Keratinocyte (primary cell): Measurements from ENCODE around the gene ABL1. TPM values are rescaled to one million over a fixed set of nuclear protein-coding genes. Genes with fewer than 3 reads are reported as not detected.
"Not testable (repeated sequence)": the region's sequence is repeated elsewhere in the genome, so short reads cannot be mapped to it uniquely, and the experiment has no call there.

Source experiments
- DNase-seq: peaks from one replicate; pipeline ENCODE4 v3.0.0-alpha.2; 2011; ENCODE audit warnings: low read depth, missing footprints, low spot score
- FAIRE-seq: peaks from 2 replicates; lab custom pipeline; 2011; peaks lifted over from hg19 to GRCh38; lab: Jason Lieb, UNC
- H2AFZ ChIP-seq: 2 replicates; pipeline ENCODE4 v1.6.0; 2012; ENCODE audit warnings: low read length, control low read depth, inconsistent platforms; ENCODE audit not compliant: control insufficient read depth
- H3K27ac ChIP-seq: 2 replicates; pipeline ENCODE4 v1.5.1; 2011; ENCODE audit warnings: low read length; ENCODE audit not compliant: control insufficient read depth, insufficient read depth
- H3K27me3 ChIP-seq: 3 replicates; pipeline ENCODE4 v1.6.0; 2011; ENCODE audit warnings: low read length; ENCODE audit not compliant: control insufficient read depth, insufficient read depth; ENCODE audit errors: extremely low read depth
- H3K36me3 ChIP-seq, 2 experiments: 2 replicates in 1 of 2; 3 replicates in 1 of 2; pipeline ENCODE4 v1.5.1; 2011; ENCODE audit warnings: low read length in 2 of 2, mild to moderate bottlenecking in 1 of 2; ENCODE audit not compliant: control insufficient read depth in 2 of 2, insufficient read depth in 2 of 2; ENCODE audit errors: extremely low read depth in 1 of 2
- H3K4me1 ChIP-seq: 3 replicates; pipeline ENCODE4 v1.5.1; 2011; ENCODE audit warnings: low read length; ENCODE audit not compliant: control insufficient read depth, insufficient read depth; ENCODE audit errors: extremely low read depth
- H3K4me2 ChIP-seq: 3 replicates; pipeline ENCODE4 v1.6.0; 2011; ENCODE audit warnings: low read depth, low read length; ENCODE audit not compliant: control insufficient read depth, insufficient read depth; ENCODE audit errors: extremely low read depth
- H3K4me3 ChIP-seq, 3 experiments: fragments of 200-600 bp in 1 of 3; sonication (generic) in 1 of 3; 2 replicates in 2 of 3; 3 replicates in 1 of 3; pipeline ENCODE4 v1.5.1; 2011 to 2016; ENCODE audit warnings: low read length in 3 of 3, mild to moderate bottlenecking in 3 of 3, control low read depth in 2 of 3, inconsistent platforms in 1 of 3, low read depth in 1 of 3, mixed read lengths in 1 of 3, mixed run types in 1 of 3, moderate library complexity in 1 of 3; ENCODE audit not compliant: control insufficient read depth in 2 of 3, insufficient read depth in 2 of 3; ENCODE audit errors: extremely low read depth in 1 of 3
- H3K79me2 ChIP-seq: 2 replicates; pipeline ENCODE4 v1.6.0; 2012; ENCODE audit warnings: low read length; ENCODE audit not compliant: control insufficient read depth, insufficient read depth
- H3K9ac ChIP-seq: 3 replicates; pipeline ENCODE4 v1.6.0; 2011; ENCODE audit warnings: low read length; ENCODE audit not compliant: control insufficient read depth, insufficient read depth; ENCODE audit errors: extremely low read depth
- H3K9me1 ChIP-seq: 3 replicates; pipeline ENCODE4 v1.6.0; 2011; ENCODE audit warnings: low read length; ENCODE audit not compliant: control insufficient read depth, insufficient read depth; ENCODE audit errors: extremely low read depth
- H3K9me3 ChIP-seq: 2 replicates; pipeline ENCODE4 v1.5.1; 2012; ENCODE audit warnings: low read depth, low read length; ENCODE audit not compliant: control insufficient read depth
- H4K20me1 ChIP-seq: 3 replicates; pipeline ENCODE4 v1.6.0; 2011; ENCODE audit warnings: low read length; ENCODE audit not compliant: control insufficient read depth, insufficient read depth; ENCODE audit errors: extremely low read depth
- CTCF ChIP-seq, 3 experiments: IDR thresholded peaks in 1 of 3; conservative IDR thresholded peaks in 1 of 3; optimal IDR thresholded peaks in 1 of 3; 2 replicates in 2 of 3; 3 replicates in 1 of 3; pipeline versions ENCODE3 to v1.5.1; 2011; ENCODE audit warnings: low read length in 3 of 3, mild to moderate bottlenecking in 3 of 3, moderate library complexity in 2 of 3, control low read depth in 1 of 3, inconsistent platforms in 1 of 3; ENCODE audit not compliant: insufficient read depth in 2 of 3; ENCODE audit errors: extremely low read depth in 1 of 3
- EZH2 ChIP-seq: IDR thresholded peaks from one replicate; pipeline ENCODE4 v1.6.1; 2012; ENCODE audit warnings: inconsistent platforms, mild to moderate bottlenecking, low read length, moderate library complexity
- dilution Hi-C: fragments of 300-500 bp; cut with MboI; formaldehyde crosslinking; loops from one replicate; pipeline ENCODE4 v1.7.0; 2020; ENCODE audit warnings: low sequenced_read_pairs; ENCODE audit not compliant: extremely low pct_ligation_motif_present
- polyA plus RNA-seq, 5 experiments: library from polyadenylated mRNA; depleted of rRNA in 3 of 5; stranded (reverse) in 3 of 5; stranded (forward) in 1 of 5; unstranded in 1 of 5; fragments of >200 nt; gene quantifications; 1 replicate in 1 of 5; 2 replicates in 3 of 5; 3 replicates in 1 of 5; pipeline versions ENCODE4 v1.2.1 to v1.2.3, GENCODE V29; 2011 to 2012; ENCODE audit warnings: missing spikeins in 2 of 5, low read depth in 1 of 5, low replicate concordance in 1 of 5

The ABL1 gene
- polyA plus RNA-seq, 1 donor (not counting 4 experiments of a cell fraction or from before 2014, with no cell fraction given): 17.0 TPM

GRCh38 chr9:130791303-130791894 lies 43.7 kb upstream of the ABL1 start:
- FAIRE-seq: no peak

GRCh38 chr9:130793589-130793988 lies 41.5 kb upstream of the ABL1 start:
- no peaks in the 10 kb centered on the region for H3K9me1 ChIP-seq
- H3K27ac ChIP-seq: no peak overlapping the region
- dilution Hi-C loops: no loop called here
- H3K9ac ChIP-seq: no peak overlapping the region
- H3K36me3 ChIP-seq: no peaks in the 10 kb centered on the region
- no peak overlapping the region for H3K4me3 ChIP-seq
- FAIRE-seq: no peak
- H3K79me2 ChIP-seq: peaks cover 8% of the 10 kb centered on the region
- TF ChIP-seq CTCF (optimal IDR thresholded peaks at IDR 0.05 in 1 of 3, IDR thresholded peaks at IDR 0.05 in 1 of 3, conservative IDR thresholded peaks at IDR 0.05 in 1 of 3; ENCODE audit: extremely low read depth in 1 of 3, insufficient read depth in 2 of 3, low read length in 3 of 3) (no peak), EZH2 (no peak)
- H3K4me1 ChIP-seq: no peaks in the 10 kb centered on the region
- H4K20me1 ChIP-seq: no peaks in the 10 kb centered on the region
- H2AFZ ChIP-seq: no peak overlapping the region
- no peaks in the 10 kb centered on the region for H3K27me3 ChIP-seq
- H3K4me2 ChIP-seq: no peak overlapping the region
- H3K9me3 ChIP-seq: peaks cover 2% of the 10 kb centered on the region
- DNase-seq: no peak

More at GRCh38 chr9:130791303-130791894, 43.7 kb upstream of the ABL1 start:
- Histone ChIP-seq H3K79me2 (peaks cover 16% of the 10 kb centered on the region), H3K27ac (no peak overlapping the region), H3K9ac (no peak overlapping the region), H3K36me3 (no peaks in the 10 kb centered on the region), H3K4me3 (no peak overlapping the region), H2AFZ (no peak overlapping the region), H4K20me1 (peaks cover 3% of the 10 kb centered on the region), H3K9me3 (peaks cover 2% of the 10 kb centered on the region), H3K27me3 (no peaks in the 10 kb centered on the region), H3K4me1 (no peaks in the 10 kb centered on the region), H3K4me2 (no peak overlapping the region), H3K9me1 (no peaks in the 10 kb centered on the region)
- dilution Hi-C loops: no loop called here
- TF ChIP-seq EZH2 (no peak), CTCF (optimal IDR thresholded peaks at IDR 0.05 in 1 of 3, IDR thresholded peaks at IDR 0.05 in 1 of 3, conservative IDR thresholded peaks at IDR 0.05 in 1 of 3; ENCODE audit: extremely low read depth in 1 of 3, insufficient read depth in 2 of 3, low read length in 3 of 3) (no peak)
- DNase-seq: no peak

GRCh38 chr9:130794021-130794420 lies 41.0 kb upstream of the ABL1 start:
- not testable (repeated sequence) for FAIRE-seq

GRCh38 chr9:130794423-130794822 lies 40.6 kb upstream of the ABL1 start:
- H3K79me2 ChIP-seq: peaks cover 10% of the 10 kb centered on the region
- DNase-seq, H4K20me1 ChIP-seq, dilution Hi-C loops, H3K9ac ChIP-seq, H3K36me3 ChIP-seq, H3K4me2 ChIP-seq, H3K9me1 ChIP-seq, H3K27me3 ChIP-seq, H3K4me1 ChIP-seq, H3K9me3 ChIP-seq, H3K27ac ChIP-seq, H3K4me3 ChIP-seq, H2AFZ ChIP-seq, FAIRE-seq: not testable (repeated sequence)

More at GRCh38 chr9:130794021-130794420, 41.0 kb upstream of the ABL1 start:
- H3K9me1 ChIP-seq, H3K4me1 ChIP-seq, H3K79me2 ChIP-seq, DNase-seq, dilution Hi-C loops, H3K9me3 ChIP-seq, H3K4me3 ChIP-seq, H3K27me3 ChIP-seq, H4K20me1 ChIP-seq, H3K9ac ChIP-seq, H2AFZ ChIP-seq, H3K36me3 ChIP-seq, H3K4me2 ChIP-seq, H3K27ac ChIP-seq: not testable (repeated sequence)
